SU-DHL-6 (cell line): ENCODE measurements around the gene AGPAT3.

Source experiments
- H2AFZ ChIP-seq: fragments of 200-600 bp; sonication (generic); 2 replicates; pipeline ENCODE4 v1.6.1; 2014; ENCODE audit warnings: low read depth, mild to moderate bottlenecking, moderate library complexity, mixed read lengths, antibody characterized with exemption, low read length; ENCODE audit not compliant: severe bottlenecking
- H3F3A ChIP-seq: fragments of 200-600 bp; shearing (Covaris generic); 2 replicates; pipeline ENCODE4 v1.6.0; 2016; ENCODE audit warnings: antibody characterized with exemption, mild to moderate bottlenecking; ENCODE audit not compliant: insufficient read depth
- H3K27ac ChIP-seq: fragments of 200-600 bp; sonication (generic); 2 replicates; pipeline ENCODE4 v1.5.1; 2016; ENCODE audit warnings: low read depth, mild to moderate bottlenecking, low read length, moderate library complexity, mixed read lengths
- H3K27me3 ChIP-seq: fragments of 200-600 bp; sonication (generic), shearing (Covaris generic); 2 replicates; pipeline ENCODE4 v1.6.0; 2014; ENCODE audit warnings: mild to moderate bottlenecking, low read length
- H3K36me3 ChIP-seq: fragments of 200-600 bp; sonication (generic); 2 replicates; pipeline ENCODE4 v1.6.1; 2014; ENCODE audit warnings: mild to moderate bottlenecking, low read length, mixed read lengths
- H3K4me2 ChIP-seq: fragments of 300-600, 200-600 bp; shearing (Covaris generic), sonication (generic); 2 replicates; pipeline ENCODE4 v1.6.0; 2014; ENCODE audit warnings: low read length, low read depth, mild to moderate bottlenecking; ENCODE audit not compliant: poor library complexity, severe bottlenecking
- H3K4me3 ChIP-seq: fragments of 200-600 bp; sonication (generic); 2 replicates; pipeline ENCODE4 v1.5.1; 2014; ENCODE audit warnings: antibody characterized with exemption, low read length, mild to moderate bottlenecking, mixed read lengths; ENCODE audit not compliant: insufficient read depth, poor library complexity, severe bottlenecking
- H3K79me2 ChIP-seq: fragments of 200-600 bp; sonication (generic); 2 replicates; pipeline ENCODE4 v1.6.1; 2014; ENCODE audit warnings: mild to moderate bottlenecking, low read length, moderate library complexity; ENCODE audit not compliant: insufficient read depth
- H3K9ac ChIP-seq: fragments of 200-600 bp; sonication (generic); 2 replicates; pipeline ENCODE4 v1.7.0; 2014; ENCODE audit warnings: mild to moderate bottlenecking, low read length
- H3K9me2 ChIP-seq: fragments of 200-600 bp; sonication (generic); replicated peaks from 2 replicates; pipeline ENCODE4 v1.6.1; 2014; ENCODE audit warnings: low read length; ENCODE audit not compliant: insufficient read depth
- H3K9me3 ChIP-seq: fragments of 200-600 bp; sonication (generic); 2 replicates; pipeline ENCODE4 v1.6.1; 2014; ENCODE audit warnings: low read length, mixed read lengths; ENCODE audit not compliant: insufficient read depth
- H4K20me1 ChIP-seq: fragments of 200-600 bp; sonication (generic); 2 replicates; pipeline ENCODE4 v1.6.1; 2014; ENCODE audit warnings: low read depth, mild to moderate bottlenecking, antibody characterized with exemption, low read length, moderate library complexity, mixed read lengths
- CTCF ChIP-seq: fragments of 200-600 bp; sonication (generic); IDR thresholded peaks from one replicate; pipeline ENCODE4 v1.5.1; 2017; ENCODE audit warnings: antibody characterized with exemption, mild to moderate bottlenecking, low read length, moderate library complexity; ENCODE audit not compliant: insufficient read depth, poor library complexity, severe bottlenecking
- EZH2phosphoT487 ChIP-seq: fragments of 200-600 bp; sonication (generic), shearing (Covaris generic); conservative IDR thresholded peaks from 2 replicates; pipeline ENCODE4 v1.6.1; 2018; ENCODE audit warnings: mild to moderate bottlenecking, antibody characterized with exemption, low read length, moderate library complexity, mixed read lengths

The AGPAT3 gene

GRCh38 chr21:44020551-44020950, 155.5 kb downstream of the AGPAT3 start:
- TF ChIP-seq CTCF (no peak), EZH2phosphoT487 (no peak)
- H3K9me3 ChIP-seq, result no peaks in the 10 kb centered on the region
- H2AFZ ChIP-seq, result no peak overlapping the region
- no peak overlapping the region for H3K27ac ChIP-seq
- no peaks in the 10 kb centered on the region for H3K36me3 ChIP-seq
- H3K4me3 ChIP-seq, result no peak overlapping the region
- no peaks in the 10 kb centered on the region for H3K27me3 ChIP-seq
- H3K9me2 ChIP-seq, result no peaks in the 10 kb centered on the region
- peaks cover 8% of the 10 kb centered on the region; the same call in 1 of the 2 replicates for H3F3A ChIP-seq
- H3K4me2 ChIP-seq, result no peak overlapping the region
- no peak overlapping the region for H3K9ac ChIP-seq
- peaks cover 99% of the 10 kb centered on the region for H3K79me2 ChIP-seq
- peaks cover 19% of the 10 kb centered on the region; the same call in 1 of the 2 replicates for H4K20me1 ChIP-seq

GRCh38 chr21:44021064-44021463, 156.0 kb downstream of the AGPAT3 start:
- H3K9me2 ChIP-seq, result no peaks in the 10 kb centered on the region
- no peak overlapping the region for H3K9ac ChIP-seq
- peaks cover 8% of the 10 kb centered on the region; the same call in 1 of the 2 replicates for H3F3A ChIP-seq
- H3K4me2 ChIP-seq, result no peak overlapping the region
- peaks cover 24% of the 10 kb centered on the region; the same call in 1 of the 2 replicates for H4K20me1 ChIP-seq
- H3K27me3 ChIP-seq, result no peaks in the 10 kb centered on the region
- no peak overlapping the region for H3K4me3 ChIP-seq
- H3K9me3 ChIP-seq, result no peaks in the 10 kb centered on the region
- H2AFZ ChIP-seq, result no peak overlapping the region
- H3K27ac ChIP-seq, result no peak overlapping the region
- H3K79me2 ChIP-seq, result peaks cover 99% of the 10 kb centered on the region
- no peaks in the 10 kb centered on the region for H3K36me3 ChIP-seq
- TF ChIP-seq CTCF (no peak), EZH2phosphoT487 (no peak)

- H3K36me3 ChIP-seq, result no peaks in the 10 kb centered on the region
- peaks cover 99% of the 10 kb centered on the region for H3K79me2 ChIP-seq
- H3K27me3 ChIP-seq, result no peaks in the 10 kb centered on the region
- H3F3A ChIP-seq, result peaks cover 8% of the 10 kb centered on the region; the same call in 1 of the 2 replicates
- peaks cover 35% of the 10 kb centered on the region; the same call in 1 of the 2 replicates for H4K20me1 ChIP-seq
- H3K4me2 ChIP-seq, result no peak overlapping the region
- H3K9ac ChIP-seq, result no peak overlapping the region
- no peak overlapping the region for H2AFZ ChIP-seq
- no peaks in the 10 kb centered on the region for H3K9me3 ChIP-seq
- no peak overlapping the region for H3K27ac ChIP-seq
- TF ChIP-seq CTCF, result no peak
- no peak for TF ChIP-seq EZH2phosphoT487
- no peak overlapping the region for H3K4me3 ChIP-seq
- H3K9me2 ChIP-seq, result no peaks in the 10 kb centered on the region
Measured at GRCh38 chr21:44024257-44024656, 159.2 kb downstream of the AGPAT3 start.
